NCI-H226 (cell line): ENCODE data around the gene IER2.
"Not testable (repeated sequence)": the region's sequence is repeated elsewhere in the genome, so short reads cannot be mapped to it uniquely, and the experiment has no call there.

Experiments
- DNase-seq: peaks from one replicate; pipeline ENCODE4 v3.0.0-alpha.2; 2015

Gene IER2

DNA sequence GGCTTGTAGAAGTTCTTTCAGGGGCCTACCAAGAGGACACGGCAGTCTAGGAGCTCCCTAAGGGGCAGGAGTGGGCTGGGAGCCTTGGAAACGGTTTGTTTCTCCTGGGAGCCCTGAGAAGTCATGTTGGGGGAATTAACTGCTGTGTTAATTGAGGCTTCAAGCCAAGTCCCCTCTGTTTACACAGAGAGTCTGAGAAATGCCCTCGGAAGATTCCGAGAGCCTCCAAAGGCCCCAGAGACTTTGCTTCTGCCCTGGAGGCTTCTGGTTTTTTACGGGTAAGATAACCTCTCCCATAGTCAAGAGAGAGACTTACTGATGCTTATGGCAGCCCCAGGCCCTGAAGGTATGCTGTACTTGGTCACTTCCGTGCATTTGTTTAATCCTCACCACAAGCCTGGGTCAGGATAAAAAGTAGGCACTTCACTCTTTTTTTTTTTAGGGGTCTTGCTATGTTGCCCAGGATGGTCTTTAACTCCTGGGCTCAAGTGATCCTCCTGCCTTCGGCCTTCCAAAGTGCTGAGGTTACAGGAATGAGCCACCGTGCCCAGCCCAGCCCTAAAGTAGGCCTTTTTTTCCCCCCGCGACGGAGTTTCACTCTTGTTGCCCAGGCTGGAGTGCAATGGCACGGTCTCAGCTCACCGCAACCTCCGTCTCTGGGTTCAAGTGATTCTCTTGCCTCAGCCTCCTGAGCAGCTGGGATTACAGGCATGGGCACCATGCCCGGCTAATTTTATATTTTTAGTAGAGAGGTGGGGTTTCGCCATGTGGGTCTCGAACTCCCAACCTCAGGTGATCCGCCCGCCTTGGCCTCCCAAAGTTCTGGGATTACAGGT lies 15.2 kb downstream of the IER2 start:
- DNase-seq = no peak

DNA sequence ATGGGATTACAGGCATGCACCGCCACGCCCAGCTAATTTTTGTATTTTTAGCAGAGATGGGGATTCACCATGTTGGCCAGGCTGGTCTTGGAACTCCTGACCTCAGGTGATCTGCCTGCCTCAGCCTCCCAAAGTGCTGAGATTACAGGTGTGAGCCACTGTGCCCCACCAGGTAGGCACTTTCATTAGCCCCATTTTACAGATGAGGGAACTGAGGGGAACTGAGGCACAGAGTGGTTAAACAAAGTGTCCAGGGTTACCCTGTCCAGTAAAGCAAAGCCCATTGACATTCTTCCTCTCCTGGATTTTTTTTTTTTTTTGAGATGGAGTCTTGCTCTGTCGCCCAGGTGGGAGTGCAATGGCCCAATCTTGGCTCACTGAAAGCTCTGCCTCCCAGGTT lies 15.9 kb downstream of the IER2 start:
- DNase-seq = not testable (repeated sequence)

DNA sequence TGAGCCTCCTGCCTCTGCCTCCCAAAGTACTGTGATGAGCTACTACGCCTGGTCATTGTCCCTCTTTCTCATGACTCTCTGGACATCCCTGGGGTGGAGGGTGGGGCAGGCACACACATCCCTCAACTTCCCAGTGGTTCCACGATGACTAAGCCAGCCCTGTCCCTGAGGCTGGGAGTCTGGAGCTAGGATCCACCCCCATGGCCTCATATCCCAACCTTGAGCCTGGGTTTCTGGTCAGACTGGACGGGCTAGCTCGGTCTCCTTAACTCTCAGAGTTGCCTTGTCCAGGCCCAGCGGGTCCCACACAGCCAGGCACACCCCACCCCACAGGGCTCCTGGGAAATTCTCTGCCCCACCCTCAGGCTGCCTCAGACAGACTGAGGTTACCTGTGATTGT lies 19.6 kb downstream of the IER2 start:
- peak; percentile 50 for DNase-seq

DNA sequence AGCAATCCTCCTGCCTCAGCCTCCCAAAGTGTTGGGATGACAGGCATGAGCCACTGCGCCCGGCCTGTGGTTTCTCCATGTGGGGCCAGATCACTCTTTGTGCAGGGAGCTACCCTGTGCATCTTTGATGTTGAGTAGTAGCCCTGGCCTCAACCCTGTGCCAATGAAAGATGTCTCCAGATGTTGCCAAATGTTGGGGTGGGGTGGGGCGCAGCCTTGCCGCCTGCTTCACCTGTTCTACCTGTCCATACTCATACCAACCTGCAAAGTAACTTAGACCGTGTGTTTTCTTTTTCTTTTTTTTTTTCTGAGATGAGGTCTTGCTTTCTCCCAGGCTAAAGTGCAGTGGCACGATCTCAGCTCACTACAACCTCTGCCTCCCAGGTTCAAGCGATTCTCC lies 20.9 kb downstream of the IER2 start:
- DNase-seq = no peak

DNA sequence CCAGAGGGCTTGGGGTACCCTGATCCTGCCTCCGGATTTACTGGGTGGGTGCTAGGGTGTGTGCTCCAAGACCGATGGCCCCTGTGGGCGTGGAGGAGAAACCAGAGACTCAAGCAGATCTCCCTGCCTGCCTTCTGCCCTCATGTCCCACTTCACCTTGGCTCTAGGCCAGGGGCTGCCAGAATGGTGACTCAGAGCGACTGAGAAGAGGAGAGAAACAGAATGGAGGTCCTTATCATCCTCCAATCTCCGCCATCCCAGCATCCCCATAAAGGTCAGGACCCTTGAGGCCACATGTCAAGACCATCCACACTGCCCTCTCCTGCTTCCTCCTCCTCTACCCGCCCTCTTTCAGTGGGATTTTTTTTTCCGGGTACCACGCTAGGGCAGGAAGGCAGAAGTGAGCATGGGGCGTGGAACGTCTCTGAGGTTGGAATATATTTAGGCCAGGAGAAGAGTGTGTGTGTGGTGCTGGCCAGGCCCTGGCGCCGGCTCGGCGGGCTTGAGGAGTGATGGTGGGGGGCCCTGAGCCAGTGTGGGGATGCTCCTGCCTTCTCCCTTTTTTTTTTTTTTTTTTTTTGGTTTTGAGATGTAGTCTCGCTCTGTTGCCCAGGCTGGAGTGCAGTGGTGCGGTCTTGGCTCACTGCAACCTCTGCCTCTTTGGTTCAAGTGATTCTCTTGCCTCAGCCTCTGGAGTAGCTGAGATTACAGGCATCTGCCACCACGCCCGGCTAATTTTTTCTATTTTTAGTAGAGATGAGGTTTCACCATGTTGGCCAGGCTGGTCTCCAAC lies 22.3 kb downstream of the IER2 start:
- peak; percentile 68 for DNase-seq

DNA sequence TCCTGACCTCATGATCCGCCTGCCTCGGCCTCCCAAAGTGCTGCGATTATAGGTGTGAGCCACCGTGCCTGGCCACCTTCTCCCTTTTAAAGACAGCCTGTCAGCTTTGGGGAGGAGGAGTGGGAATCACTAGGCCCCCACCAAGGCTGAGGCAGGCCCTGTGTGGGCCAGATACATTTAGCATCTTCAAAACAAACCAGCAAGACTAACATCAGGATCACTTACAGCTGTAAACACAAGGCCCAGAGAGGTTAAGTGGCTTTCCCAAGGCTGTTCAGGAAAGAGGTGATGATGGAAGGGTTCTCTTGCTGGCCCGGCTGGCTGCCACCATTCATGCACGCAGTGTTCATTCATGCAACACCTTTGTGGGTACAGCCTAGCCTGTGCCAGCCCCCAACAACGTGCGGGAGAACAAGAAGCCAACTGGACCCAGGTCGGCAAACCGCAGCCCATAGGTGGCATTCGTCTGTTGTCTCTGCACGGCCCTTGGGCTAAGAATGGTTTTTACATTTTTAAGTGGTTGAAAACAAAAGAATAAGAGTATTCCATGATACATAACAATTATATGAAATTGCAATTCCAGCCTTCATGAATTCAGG lies 23.0 kb downstream of the IER2 start:
- DNase-seq = no peak

DNA sequence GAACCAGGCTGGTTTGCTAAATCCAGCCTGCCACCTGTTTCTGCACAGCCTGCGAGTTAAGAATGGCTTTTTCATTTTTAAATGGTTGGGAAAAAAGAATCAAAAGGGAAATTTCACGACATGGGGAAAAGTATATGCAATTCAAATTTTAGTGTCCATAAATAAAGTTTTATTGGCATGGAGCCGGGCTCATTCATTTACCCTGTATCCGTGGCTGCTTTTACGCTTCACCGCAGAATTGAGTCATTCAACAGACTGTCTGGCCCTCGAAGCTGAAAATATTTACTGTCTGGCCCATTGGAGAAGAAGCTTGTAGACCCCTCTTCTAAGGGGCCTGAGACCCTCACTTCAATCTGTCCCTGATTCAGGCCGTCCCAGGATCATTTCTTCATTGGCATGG lies 26.1 kb downstream of the IER2 start:
- no peak for DNase-seq

DNA sequence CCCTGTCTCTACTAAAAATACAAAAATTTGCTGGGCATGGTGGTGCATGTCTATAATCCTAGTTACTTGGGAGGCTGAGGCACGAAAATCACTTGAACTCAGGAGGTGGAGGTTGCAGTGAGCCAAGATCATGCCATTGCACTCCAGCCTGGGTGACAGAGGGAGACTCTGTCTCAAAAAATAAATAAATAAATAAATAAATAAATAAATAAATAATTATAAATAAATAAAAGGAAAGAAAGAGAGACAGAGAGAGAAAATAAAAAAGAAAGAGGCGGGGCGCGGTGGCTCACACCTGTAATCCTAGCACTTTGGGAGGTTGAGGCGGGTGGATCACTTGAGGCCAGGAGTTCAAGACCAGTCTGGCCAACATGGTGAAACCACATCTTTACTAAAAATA lies 27.4 kb downstream of the IER2 start:
- DNase-seq = not testable (repeated sequence)

DNA sequence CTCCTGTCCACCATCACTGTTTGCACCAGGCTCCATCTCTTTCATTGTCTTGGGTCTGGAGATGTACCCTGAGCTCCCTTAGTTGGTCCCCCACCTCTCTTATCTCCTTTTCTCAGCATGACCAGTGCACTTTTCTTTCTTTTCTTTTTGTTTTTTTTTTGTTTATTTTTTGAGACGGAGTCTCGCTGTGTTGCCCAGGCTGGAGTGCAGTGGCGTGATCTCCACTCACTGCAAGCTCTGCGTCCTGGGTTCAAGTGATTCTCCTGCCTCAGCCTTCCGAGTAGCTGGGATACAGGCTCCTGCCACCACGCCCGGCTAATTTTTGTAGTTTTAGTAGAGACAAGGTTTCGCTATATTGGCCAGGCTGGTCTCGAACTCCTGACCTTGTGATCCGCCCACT lies 28.1 kb downstream of the IER2 start:
- DNase-seq = not testable (repeated sequence)

DNA sequence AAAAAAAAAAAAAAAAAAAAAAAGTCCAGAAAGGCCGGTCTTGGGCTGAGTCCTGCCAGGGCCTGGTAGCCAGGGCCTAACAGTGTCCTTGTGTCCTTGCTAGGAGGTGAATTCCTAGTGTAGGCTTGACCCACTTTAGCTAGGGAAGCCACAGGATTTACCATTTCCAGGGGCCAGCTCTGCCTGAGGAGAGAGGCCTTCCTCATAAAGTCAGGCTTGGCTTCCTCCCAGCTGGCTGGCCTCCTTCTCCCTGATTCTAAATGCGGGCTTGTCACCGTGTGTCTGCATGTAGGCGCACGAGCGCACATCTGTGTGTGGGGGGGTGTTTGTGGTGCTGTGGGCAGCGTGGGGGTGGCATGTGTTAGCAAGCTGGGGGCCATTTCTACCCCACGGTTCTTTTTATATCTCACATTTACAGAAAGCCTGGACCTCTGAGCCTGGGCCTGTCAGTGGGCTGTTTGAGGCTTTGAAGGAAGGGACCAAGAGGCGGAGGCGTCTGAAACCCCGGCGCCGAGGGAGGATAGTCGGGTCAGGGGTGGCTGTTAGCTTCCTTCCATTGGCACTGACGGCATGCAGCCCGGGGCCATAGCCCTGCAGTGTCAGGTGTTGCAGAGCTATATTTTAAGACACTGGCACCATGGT lies 31.7 kb downstream of the IER2 start:
- DNase-seq = no peak

DNA sequence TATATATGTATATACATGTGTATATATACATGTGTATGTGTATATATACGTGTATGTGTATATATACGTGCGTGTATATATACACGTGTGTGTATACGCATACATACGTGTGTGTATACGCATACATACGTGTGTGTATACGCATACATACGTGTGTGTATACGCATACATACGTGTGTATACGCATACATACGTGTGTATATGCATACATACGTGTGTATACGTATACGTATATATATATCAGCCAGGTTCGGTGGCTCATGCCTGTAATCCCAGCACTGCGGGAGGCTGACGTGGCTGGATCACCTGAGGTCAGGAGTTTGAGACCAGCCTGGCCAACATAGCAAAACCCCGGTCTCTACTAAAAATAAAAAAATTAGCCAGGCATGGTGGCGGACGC lies 34.7 kb downstream of the IER2 start:
- DNase-seq = not testable (repeated sequence)

DNA sequence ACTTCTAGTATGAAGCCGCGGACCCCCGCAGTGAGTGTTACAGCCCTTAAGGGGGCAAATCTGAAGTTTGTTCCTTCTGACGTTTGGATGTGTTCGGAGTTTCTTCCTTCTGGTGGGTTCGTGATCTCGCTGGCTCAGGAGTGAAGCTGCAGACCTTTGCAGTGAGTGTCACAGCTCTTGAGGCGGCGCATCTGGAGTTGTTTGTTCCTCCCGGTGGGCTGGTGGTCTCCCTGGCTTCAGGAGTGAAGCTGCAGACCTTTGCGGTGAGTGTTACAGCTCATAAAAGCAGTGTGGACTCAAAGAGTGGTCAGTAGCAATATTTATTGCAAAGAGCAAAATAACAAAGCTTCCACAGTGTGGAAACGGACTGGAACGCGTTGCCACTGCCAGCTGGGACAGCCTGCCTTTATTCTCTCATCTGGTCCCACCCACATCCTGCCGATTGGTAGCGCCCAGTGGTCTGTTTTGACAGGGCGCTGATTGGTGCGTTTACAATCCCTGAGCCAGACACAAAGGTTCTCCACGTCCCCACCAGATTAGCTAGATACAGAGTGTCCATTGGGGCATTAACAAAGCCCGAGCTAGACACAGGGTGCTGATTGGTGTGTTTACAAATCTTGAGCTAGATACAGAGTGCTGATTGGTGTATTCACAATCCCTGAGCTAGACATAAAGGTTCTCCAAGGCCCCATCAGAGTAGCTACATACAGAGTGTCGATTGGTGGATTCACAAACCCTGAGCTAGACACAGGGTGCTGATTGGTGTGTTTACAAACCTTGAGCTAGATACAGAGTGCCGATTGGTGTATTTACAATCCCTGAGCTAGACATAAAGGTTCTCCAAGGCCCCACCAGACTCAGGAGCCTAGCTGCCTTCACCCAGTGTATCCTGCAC lies 35.8 kb downstream of the IER2 start:
- DNase-seq = not testable (repeated sequence)

DNA sequence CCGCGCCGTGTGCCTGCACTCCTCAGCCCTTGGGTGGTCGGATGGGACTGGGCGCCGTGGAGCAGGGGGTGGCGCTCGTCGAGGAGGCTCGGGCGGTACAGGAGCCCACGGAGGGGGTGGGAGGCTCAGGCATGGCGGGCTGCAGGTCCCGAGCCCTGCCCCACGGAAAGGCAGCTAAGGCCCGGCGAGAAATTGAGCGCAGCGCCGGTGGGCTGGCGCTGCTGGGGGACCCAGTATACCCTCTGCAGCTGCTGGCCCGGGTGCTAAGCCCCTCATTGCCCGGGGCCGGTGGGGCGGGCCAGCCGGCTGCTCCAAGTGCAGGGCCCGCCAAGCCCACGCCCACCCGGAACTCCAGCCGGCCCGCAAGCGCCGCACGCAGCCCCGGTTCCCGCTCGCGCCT lies 36.5 kb downstream of the IER2 start:
- DNase-seq = not testable (repeated sequence)

DNA sequence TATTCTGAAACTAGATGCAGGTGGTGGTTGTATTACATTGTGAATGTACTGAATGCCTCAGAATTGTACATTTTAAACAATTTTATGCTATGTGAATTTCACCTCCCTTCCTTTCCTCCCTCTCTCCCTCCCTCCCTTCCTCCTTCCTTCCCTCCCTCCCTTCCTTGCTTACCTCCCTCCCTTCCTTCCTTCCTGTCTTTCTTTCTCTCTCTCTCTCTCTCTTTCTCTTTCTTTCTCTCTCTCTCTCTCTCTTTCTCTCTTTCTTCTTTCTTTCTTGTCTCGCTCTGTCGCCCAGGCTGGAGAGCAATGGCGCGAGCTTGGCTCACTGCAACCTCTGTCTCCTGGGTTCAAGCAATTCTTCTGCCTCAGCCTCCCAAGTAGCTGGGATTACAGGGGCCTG lies 37.2 kb downstream of the IER2 start:
- no peak for DNase-seq

DNA sequence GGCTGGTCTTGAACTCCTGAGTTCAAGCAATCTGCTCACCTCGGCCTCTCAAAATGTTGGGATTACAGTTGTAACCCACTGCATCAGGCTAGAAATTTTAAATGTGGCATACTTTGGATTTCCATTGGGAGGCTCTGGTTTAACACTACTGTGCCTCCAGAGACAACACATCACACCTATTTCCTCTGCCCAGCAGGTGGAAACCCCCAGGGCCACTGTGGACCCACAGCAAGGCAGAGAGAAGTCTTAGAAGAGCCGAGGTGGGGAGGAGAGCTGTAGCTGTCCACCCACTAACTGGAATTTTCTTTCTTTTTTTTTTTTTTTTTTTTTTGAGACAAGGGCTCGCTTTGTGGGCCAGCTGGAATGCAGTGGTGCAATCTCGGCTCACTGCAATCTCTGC lies 39.4 kb downstream of the IER2 start:
- no peak for DNase-seq

DNA sequence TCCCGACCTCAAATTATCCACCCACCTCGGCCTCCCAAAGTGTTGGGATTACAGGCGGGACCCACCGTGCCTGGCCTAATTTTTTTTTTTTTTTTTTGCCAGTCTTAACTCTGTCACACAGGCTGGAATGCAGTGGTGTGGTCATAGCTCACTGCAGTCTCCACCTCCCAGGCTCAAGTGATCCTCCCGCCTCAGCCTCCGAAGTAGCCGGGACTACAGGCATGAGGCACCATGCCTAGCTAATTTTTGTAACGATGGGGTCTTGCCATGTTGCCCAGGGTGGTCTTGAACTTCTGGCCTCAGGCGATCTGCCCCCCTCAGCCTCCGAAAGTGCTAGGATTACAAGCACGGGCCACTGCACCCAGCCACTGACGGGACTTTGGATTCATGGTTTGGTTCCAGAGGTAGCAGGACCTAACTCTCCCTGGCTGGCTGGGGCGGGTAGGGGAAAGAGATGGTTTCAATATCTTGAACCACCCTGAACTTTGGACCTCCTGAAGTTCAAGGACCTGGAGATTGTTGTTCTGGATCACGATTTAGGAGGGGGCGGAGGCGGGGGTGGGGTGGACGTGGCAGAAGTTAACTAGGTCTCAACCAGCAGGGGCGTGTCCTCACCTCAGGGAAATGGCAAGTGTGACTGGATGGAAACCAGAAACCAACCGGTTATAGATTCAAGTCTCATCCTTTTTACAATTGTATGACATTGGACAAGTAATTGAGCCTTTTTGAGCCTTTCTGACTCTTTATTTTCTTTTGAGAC lies 40.8 kb downstream of the IER2 start:
- DNase-seq = no peak

DNA sequence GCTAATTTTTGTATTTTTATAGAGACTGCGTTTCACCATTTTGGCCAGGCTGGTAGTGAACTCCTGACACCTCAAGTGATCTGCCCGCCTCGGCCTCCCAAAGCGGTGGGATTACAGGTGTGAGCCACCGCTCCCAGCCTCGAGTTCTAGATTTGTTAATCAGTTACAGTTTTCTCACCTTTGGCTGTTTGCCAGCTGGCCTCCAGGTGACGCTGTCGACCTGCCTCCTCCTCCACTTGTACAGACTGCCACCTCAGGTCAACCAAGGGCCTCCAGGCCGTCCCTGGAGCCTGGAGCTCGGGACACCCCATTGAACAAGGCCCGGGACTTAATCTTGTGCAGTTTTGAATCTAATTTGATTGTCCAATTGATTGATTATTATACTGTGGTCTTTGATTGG lies 45.5 kb downstream of the IER2 start:
- no peak for DNase-seq

DNA sequence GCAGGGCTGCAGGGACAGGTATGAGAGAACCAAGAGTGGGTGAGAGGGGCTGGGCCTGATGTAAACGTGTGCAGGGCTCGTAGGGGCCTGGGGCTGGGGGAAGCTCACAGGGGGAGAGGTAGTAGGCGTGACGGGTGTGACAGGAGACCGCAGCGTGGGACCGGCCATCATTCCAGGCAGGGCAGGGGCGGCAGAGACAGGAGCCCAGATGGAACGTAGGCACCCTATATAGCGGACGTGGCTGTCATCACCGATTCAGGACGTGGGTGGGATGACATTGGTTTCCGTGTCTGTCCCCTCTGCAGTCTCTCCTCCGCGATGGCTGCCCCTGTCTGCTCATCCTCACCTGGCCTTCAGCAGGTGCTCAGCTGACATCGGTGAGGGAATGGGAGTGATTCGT lies 48.4 kb downstream of the IER2 start:
- DNase-seq = no peak

DNA sequence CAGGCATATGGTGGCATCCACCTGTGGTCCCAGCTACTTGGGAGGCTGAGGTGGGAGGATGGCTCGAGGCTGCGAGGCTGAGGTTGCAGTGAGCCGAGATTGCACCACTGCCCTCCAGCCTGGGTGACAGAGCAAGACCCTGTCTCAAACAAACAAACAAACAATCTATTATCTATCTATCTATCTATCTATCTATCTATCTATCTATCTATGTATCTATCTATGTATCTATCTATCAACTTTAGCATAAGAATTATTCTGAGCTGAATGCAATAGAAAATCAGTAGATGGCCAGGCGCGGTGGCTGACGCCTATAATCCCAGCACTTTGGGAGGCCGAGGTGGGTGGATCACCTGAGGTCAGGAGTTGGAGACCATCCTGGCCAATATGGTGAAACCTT lies 51.9 kb downstream of the IER2 start:
- DNase-seq = not testable (repeated sequence)
